Inflammatory macrophage treated with lipopolysaccharide for 1 hour (primary cell): Measurements from ENCODE around the gene IL17RE.
A peak's percentile ranks its signal among the peaks of the same experiment; 100 is the strongest.
"Not testable (repeated sequence)": the region's sequence is repeated elsewhere in the genome, so short reads cannot be mapped to it uniquely, and the experiment has no call there.

Experiments
- DNase-seq, 2 donors: peaks; one replicate each; pipeline ENCODE4 v3.0.0-alpha.2; 2020 to 2022

Gene IL17RE

DNA sequence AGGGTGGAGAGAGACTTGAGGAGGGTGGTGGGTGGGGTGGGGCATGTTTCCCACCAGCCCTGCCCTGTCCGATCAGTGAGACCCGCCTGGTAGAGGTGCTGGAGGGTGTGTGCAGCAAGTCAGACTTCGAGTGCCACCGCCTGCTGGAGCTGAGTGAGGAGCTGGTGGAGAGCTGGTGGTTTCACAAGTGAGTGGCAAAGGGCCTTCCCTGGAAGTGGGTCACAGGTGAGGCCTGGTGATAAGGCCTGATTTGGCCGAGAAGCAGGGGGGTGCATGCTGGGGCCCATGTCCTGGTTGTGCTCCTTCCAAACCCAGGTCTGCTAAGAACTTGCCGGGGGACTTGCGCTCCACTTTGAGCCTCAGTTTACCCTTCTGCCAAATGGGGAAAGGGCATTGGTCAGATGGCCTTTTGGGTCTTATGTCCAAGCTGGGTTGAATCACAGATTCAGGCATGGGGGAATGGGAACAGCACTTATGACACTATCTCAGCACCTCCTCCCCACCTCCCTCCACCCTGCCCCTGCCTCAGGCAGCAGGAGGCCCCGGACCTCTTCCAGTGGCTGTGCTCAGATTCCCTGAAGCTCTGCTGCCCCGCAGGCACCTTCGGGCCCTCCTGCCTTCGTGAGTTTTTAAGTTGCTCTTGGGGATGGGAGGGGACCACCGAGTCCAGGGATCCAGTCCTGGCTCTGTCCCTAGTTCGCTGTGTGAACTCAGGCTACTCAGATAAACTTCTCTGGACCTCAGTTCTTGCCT is 35.0 kb downstream of the IL17RE start:
- no peak for DNase-seq

- no peak for DNase-seq
Observed at GRCh38 chr3:9938966-9939365, 36.3 kb downstream of the IL17RE start.

DNA sequence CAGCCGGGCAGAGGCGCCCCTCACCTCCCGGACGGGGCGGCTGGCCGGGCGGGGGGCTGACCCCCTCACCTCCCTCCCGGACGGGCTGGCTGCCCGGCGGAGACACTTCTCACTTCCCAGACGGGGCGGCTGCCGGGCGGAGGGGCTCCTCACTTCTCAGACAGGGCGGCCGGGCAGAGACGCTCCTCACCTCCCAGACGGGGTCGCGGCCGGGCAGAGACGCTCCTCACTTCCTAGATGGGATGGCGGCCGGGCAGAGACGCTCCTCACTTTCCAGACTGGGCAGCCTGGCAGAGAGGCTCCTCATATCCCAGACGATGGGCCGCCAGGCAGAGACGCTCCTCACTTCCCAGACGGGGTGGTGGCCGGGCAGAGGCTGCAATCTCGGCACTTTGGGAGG is 37.3 kb downstream of the IL17RE start:
- DNase-seq: not testable (repeated sequence)

- DNase-seq: no peak
Observed at GRCh38 chr3:9940746-9941145, 38.1 kb downstream of the IL17RE start.

GRCh38 chr3:9942164-9942563 is 39.5 kb downstream of the IL17RE start:
- DNase-seq: no peak

GRCh38 chr3:9942934-9943690 is 40.5 kb downstream of the IL17RE start:
- DNase-seq: no peak

DNA sequence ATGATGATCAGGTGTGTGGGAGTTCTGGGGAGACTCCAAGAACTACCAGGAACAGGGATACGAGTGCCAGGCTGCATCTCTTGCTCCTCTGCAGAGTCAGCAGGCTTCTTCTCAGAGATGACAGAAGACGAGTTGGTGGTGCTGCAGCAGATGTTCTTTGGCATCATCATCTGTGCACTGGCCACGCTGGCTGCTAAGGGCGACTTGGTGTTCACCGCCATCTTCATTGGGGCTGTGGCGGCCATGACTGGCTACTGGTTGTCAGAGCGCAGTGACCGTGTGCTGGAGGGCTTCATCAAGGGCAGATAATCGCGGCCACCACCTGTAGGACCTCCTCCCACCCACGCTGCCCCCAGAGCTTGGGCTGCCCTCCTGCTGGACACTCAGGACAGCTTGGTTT is 41.6 kb downstream of the IL17RE start:
- DNase-seq: no peak

- DNase-seq: no peak
Observed at GRCh38 chr3:9945358-9945757, 42.7 kb downstream of the IL17RE start.

DNA sequence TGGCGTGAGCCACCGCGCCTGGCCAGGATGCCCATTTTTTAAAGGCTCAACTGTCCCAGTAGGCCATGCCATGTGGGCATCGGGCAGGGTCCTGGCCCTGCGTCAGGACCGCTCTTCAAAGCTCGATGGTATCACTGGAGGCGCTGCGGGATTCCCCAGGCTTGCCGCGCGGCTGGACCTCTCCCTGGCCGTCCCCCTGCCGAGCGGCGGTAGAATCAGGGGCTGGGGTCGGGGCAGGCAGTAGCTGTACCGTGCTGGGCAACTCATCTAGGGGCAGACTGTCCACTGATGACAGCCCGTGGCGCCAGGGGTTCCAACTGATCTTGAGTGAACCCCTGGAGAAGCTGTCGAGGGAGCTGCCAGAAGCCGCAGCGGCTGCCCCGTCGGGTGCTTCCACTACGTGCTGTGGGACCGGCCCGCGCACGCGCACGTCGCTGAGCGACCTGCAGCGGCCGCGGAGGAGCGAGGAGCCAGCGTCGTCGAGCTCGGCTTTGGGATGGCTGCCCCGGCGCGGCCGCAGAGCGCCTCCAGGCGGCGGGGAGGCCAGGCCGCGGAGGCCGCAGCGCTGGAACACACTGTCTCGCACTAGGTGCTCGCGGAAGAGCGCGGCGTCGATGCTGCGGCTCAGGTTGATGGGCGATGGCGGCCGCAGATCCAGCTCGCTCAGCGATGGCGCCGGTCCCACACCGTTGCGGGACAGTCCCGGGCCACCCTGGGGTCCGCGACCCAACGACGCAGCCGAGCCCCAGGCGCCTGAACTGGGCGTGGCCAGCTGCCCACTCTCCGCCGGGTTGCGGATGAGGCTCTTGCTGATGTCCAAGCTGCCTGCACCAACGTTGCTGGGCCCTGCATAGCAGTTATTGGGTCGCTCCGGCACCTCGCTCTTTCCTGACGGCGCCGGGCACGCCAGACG is 43.7 kb downstream of the IL17RE start:
- DNase-seq: peak; percentile 75 to 86

GRCh38 chr3:9947025-9947995 is 44.7 kb downstream of the IL17RE start:
- no peak for DNase-seq

DNA sequence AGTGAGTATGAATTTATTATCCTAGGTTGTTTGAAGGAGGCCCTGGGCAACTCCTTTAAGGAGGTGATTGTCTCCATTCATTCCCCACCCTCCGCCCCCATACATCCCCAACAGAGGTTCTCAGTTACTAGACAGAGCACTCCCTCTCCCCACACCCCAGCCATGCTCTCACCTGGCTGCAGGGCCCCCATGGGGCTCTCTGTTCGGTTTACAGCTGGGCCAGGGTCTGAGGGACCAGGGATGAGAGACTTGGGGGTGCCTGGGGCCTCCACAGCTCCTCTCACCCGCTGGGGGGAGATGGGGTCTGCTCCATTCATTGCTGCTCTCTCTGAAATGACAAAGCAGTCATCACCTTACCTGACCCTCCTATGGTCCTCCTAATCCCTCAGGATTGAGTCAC is 45.9 kb downstream of the IL17RE start:
- DNase-seq: no peak

DNA sequence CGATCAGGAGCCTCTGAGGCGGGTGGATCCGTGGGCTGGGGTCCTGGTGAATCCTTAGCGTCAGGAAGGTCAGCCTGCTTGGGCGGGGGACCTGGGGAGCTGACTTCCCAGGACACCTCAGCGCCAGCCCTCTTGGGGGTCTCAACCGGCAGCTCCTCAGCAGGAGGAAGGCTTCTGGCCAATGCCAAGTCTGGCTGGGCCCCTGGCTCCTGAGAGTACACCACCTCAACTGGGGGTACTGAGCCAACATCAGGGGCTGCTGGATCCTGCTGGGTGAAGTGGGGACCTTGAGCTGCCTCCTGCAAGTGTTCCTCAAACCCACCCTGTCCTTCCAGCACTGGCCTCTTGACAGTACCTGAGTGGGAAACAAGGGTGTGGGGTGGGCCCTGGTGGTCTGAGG is 46.5 kb downstream of the IL17RE start:
- no peak for DNase-seq

DNA sequence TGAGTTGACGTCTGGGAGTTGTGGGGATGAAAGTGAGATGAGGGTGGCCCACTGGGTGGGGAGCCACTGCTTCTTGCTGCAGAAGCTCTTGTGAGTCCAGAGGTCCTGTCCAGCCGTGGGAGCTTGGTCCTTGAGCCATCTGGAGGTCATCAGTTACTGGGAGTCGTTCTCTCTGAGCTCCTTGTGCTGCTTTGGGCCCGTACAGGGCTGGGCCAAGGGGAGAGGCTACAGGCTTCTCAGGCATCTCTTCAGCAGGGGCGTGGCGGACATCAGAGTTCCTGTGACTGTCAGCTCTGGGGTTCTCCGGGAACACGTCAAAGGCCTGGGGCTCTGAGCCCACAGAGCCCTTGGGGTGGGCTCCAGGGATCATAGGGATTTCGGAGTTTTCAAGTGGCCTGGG is 47.0 kb downstream of the IL17RE start:
- DNase-seq: no peak

GRCh38 chr3:9951126-9951525 is 48.5 kb downstream of the IL17RE start:
- no peak for DNase-seq

GRCh38 chr3:9951598-9951961 is 48.9 kb downstream of the IL17RE start:
- no peak for DNase-seq

DNA sequence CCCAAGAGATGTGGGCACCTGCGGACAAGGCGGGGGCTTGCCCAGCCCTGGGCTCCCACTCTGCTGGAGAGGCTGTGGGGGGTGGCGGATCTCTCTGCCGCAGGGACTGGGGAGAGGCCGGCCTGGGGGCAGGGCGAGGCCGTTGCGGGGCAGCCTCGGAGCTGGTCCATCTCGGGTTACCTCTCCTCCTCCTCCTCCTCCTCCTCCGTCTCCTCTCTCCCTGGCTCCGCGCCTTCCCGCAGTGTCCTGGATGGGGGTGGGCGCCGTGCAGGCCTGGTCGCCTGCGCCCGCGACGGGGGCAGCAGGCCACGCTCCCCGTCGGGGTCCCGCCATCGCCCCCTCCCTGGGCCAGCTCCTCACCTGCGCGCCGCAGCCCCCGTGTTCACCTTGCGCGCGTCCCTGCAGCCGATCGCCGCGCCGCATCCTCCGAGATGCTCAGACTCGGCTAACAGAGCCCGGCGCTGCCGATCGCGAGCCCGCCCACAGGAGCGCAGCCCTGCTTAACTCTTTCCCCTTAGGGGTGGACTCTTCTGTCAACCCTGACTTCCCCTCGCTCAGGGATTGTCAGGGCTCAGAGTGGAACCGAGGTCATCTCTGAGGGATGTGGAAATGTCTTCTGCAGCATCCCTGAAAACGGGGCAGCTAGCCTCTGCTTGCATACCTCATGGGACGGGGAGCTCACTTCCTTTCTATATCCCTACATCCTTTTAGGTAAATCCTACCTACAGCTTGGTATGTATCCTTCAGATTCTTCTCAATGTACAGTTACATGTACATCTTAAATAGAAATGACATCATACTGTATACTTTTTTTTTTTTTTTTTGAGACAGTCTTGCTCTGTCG is 49.5 kb downstream of the IL17RE start, which contains the start of gene PRRT3:
PRRT3 (minus strand) TSS at position 447 of the 844 bp plus-strand sequence. CDS start 2,293 bp downstream, outside the sequence.
- DNase-seq: peak; percentile 52 to 57

GRCh38 chr3:9955067-9955502 is 52.4 kb downstream of the IL17RE start:
- DNase-seq: no peak

- DNase-seq: no peak
Observed at GRCh38 chr3:9955611-9956352, 53.1 kb downstream of the IL17RE start.

- DNase-seq: no peak
Observed at GRCh38 chr3:9957214-9957613, 54.6 kb downstream of the IL17RE start.

GRCh38 chr3:9965200-9965875 is 62.7 kb downstream of the IL17RE start:
- DNase-seq: no peak
